HepG2 (cell line): ENCODE measurements around the gene SESN3.
"Not testable (repeated sequence)": the region's sequence is repeated elsewhere in the genome, so short reads cannot be mapped to it uniquely, and the experiment has no call there.

Experiments
- CREB1 ChIP-seq, 2 experiments: fragments of 450-650 bp in 1 of 2; IDR thresholded peaks; 2 replicates each; pipeline ENCODE4 v1.6.1; 2016 to 2017; ENCODE audit warnings: control low read depth in 1 of 2, mild to moderate bottlenecking in 1 of 2, missing compliant biosample characterization in 1 of 2, missing genetic modification characterization in 1 of 2
- FOSL2 ChIP-seq: sonication (generic); formaldehyde crosslinking; IDR thresholded peaks from 2 replicates; pipeline ENCODE4 v1.4.0; 2020; ENCODE audit warnings: missing genetic modification reagents
- GABPA ChIP-seq, 2 experiments: IDR thresholded peaks; 2 replicates each; pipeline ENCODE4 v1.6.1; 2011 to 2016; ENCODE audit warnings: low read depth in 2 of 2, low read length in 1 of 2, missing biosample characterization in 1 of 2, missing genetic modification characterization in 1 of 2
- HHEX ChIP-seq: IDR thresholded peaks from 2 replicates; pipeline ENCODE4 v1.6.1; 2016; ENCODE audit warnings: control low read depth
- JUND ChIP-seq: sonication (generic); formaldehyde crosslinking; IDR thresholded peaks from 2 replicates; pipeline ENCODE4 v1.8.0; 2022; ENCODE audit warnings: mild to moderate bottlenecking, missing genetic modification reagents
- MAFG ChIP-seq: sonication (generic); formaldehyde crosslinking; IDR thresholded peaks from 2 replicates; pipeline ENCODE4 v1.5.1; 2020; ENCODE audit warnings: mild to moderate bottlenecking, missing genetic modification reagents
- POLR2A ChIP-seq, 2 experiments: IDR thresholded peaks; 2 replicates each; pipeline ENCODE4 v1.6.1; 2011; ENCODE audit warnings: low read depth in 2 of 2, low read length in 2 of 2, mild to moderate bottlenecking in 1 of 2, moderate library complexity in 1 of 2; ENCODE audit not compliant: insufficient read depth in 1 of 2
- ZNF333 ChIP-seq: sonication (generic); formaldehyde crosslinking; IDR thresholded peaks from 2 replicates; pipeline ENCODE4 v1.4.0; 2020; ENCODE audit warnings: mild to moderate bottlenecking, missing genetic modification reagents, borderline replicate concordance
- ZNF431 ChIP-seq: sonication (generic); formaldehyde crosslinking; IDR thresholded peaks from 2 replicates; pipeline ENCODE4 v1.9.0; 2022; ENCODE audit warnings: missing genetic modification reagents, low read depth, mild to moderate bottlenecking, borderline replicate concordance
- ZNF501 ChIP-seq: sonication (generic); formaldehyde crosslinking; IDR thresholded peaks from 2 replicates; pipeline ENCODE4 v1.5.1; 2020; ENCODE audit warnings: mild to moderate bottlenecking, moderate library complexity, missing genetic modification reagents
- TF ChIP-seq, protein P1 (sequence below): sonication (generic); formaldehyde crosslinking; IDR thresholded peaks from 2 replicates; pipeline ENCODE4 v1.5.0; 2020; ENCODE audit warnings: mild to moderate bottlenecking, missing genetic modification reagents, moderate library complexity
- TF ChIP-seq, protein P2 (sequence below): sonication (generic); formaldehyde crosslinking; IDR thresholded peaks from 2 replicates; pipeline ENCODE4 v1.4.0; 2020; ENCODE audit warnings: missing genetic modification reagents
- TF ChIP-seq, protein P3 (sequence below): sonication (generic); formaldehyde crosslinking; IDR thresholded peaks from 2 replicates; pipeline ENCODE4 v1.9.0; 2021; ENCODE audit warnings: missing genetic modification reagents, mild to moderate bottlenecking, borderline replicate concordance
- TF ChIP-seq, protein P4 (sequence below): sonication (generic); formaldehyde crosslinking; IDR thresholded peaks from 2 replicates; pipeline ENCODE4 v1.5.1; 2020; ENCODE audit warnings: mild to moderate bottlenecking, moderate library complexity, missing genetic modification reagents

DNA sequence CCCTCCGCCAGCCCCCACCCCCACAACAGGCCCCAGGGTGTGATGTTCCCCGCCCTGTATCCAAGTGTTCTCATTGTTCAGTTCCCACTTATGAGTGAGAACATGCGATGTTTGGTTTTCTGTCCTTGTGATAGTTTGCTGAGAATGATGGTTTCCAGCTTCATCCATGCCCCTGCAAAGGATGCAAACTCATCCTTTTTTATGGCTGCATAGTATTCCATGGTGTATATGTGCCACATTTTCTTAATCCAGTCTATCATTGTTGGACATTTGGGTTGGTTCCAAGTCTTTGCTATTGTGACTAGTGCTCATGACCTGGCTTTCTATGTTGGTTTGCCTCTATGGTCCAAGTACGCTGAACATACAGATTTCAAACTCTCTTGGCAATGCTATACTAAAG lies 94.3 kb downstream of the SESN3 start:
- TF ChIP-seq, protein P1, sequence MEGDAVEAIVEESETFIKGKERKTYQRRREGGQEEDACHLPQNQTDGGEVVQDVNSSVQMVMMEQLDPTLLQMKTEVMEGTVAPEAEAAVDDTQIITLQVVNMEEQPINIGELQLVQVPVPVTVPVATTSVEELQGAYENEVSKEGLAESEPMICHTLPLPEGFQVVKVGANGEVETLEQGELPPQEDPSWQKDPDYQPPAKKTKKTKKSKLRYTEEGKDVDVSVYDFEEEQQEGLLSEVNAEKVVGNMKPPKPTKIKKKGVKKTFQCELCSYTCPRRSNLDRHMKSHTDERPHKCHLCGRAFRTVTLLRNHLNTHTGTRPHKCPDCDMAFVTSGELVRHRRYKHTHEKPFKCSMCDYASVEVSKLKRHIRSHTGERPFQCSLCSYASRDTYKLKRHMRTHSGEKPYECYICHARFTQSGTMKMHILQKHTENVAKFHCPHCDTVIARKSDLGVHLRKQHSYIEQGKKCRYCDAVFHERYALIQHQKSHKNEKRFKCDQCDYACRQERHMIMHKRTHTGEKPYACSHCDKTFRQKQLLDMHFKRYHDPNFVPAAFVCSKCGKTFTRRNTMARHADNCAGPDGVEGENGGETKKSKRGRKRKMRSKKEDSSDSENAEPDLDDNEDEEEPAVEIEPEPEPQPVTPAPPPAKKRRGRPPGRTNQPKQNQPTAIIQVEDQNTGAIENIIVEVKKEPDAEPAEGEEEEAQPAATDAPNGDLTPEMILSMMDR (CRISPR knock-in tag), result not testable (repeated sequence)
- TF ChIP-seq ZNF431; POLR2A (IDR thresholded peaks at IDR 0.05; ENCODE audit: insufficient read depth in 1 of 2, low read depth in 2 of 2, low read length in 2 of 2); GABPA (IDR thresholded peaks at IDR 0.05; ENCODE audit: low read depth, low read length); GABPA (CRISPR knock-in tag; IDR thresholded peaks at IDR 0.05; ENCODE audit: low read depth); CREB1 (IDR thresholded peaks at IDR 0.05); CREB1 (CRISPR knock-in tag; IDR thresholded peaks at IDR 0.05); ZNF501; HHEX (CRISPR knock-in tag); MAFG (CRISPR knock-in tag); FOSL2 (CRISPR knock-in tag); JUND (CRISPR knock-in tag); ZNF333 (CRISPR knock-in tag): not testable (repeated sequence)
- TF ChIP-seq, protein P2, sequence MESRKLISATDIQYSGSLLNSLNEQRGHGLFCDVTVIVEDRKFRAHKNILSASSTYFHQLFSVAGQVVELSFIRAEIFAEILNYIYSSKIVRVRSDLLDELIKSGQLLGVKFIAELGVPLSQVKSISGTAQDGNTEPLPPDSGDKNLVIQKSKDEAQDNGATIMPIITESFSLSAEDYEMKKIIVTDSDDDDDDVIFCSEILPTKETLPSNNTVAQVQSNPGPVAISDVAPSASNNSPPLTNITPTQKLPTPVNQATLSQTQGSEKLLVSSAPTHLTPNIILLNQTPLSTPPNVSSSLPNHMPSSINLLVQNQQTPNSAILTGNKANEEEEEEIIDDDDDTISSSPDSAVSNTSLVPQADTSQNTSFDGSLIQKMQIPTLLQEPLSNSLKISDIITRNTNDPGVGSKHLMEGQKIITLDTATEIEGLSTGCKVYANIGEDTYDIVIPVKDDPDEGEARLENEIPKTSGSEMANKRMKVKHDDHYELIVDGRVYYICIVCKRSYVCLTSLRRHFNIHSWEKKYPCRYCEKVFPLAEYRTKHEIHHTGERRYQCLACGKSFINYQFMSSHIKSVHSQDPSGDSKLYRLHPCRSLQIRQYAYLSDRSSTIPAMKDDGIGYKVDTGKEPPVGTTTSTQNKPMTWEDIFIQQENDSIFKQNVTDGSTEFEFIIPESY (CRISPR knock-in tag), result not testable (repeated sequence)
- TF ChIP-seq, protein P3, sequence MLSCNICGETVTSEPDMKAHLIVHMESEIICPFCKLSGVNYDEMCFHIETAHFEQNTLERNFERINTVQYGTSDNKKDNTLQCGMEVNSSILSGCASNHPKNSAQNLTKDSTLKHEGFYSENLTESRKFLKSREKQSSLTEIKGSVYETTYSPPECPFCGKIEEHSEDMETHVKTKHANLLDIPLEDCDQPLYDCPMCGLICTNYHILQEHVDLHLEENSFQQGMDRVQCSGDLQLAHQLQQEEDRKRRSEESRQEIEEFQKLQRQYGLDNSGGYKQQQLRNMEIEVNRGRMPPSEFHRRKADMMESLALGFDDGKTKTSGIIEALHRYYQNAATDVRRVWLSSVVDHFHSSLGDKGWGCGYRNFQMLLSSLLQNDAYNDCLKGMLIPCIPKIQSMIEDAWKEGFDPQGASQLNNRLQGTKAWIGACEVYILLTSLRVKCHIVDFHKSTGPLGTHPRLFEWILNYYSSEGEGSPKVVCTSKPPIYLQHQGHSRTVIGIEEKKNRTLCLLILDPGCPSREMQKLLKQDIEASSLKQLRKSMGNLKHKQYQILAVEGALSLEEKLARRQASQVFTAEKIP (CRISPR knock-in tag), result not testable (repeated sequence)
- TF ChIP-seq, protein P4, sequence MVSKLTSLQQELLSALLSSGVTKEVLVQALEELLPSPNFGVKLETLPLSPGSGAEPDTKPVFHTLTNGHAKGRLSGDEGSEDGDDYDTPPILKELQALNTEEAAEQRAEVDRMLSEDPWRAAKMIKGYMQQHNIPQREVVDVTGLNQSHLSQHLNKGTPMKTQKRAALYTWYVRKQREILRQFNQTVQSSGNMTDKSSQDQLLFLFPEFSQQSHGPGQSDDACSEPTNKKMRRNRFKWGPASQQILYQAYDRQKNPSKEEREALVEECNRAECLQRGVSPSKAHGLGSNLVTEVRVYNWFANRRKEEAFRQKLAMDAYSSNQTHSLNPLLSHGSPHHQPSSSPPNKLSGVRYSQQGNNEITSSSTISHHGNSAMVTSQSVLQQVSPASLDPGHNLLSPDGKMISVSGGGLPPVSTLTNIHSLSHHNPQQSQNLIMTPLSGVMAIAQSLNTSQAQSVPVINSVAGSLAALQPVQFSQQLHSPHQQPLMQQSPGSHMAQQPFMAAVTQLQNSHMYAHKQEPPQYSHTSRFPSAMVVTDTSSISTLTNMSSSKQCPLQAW (CRISPR knock-in tag), result not testable (repeated sequence)
